HL-60/S4 (cell line): ENCODE results near the gene LEF1.
"Not testable (repeated sequence)": the region's sequence is repeated elsewhere in the genome, so short reads cannot be mapped to it uniquely, and the experiment has no call there.

ENCODE experiments used
- in situ Hi-C: fragments of 300-500 bp; cut with MboI; formaldehyde crosslinking; loops from 2 replicates; pipeline ENCODE4 v1.14.3; 2022; ENCODE audit warnings: low sequenced_read_pairs

Gene LEF1

DNA sequence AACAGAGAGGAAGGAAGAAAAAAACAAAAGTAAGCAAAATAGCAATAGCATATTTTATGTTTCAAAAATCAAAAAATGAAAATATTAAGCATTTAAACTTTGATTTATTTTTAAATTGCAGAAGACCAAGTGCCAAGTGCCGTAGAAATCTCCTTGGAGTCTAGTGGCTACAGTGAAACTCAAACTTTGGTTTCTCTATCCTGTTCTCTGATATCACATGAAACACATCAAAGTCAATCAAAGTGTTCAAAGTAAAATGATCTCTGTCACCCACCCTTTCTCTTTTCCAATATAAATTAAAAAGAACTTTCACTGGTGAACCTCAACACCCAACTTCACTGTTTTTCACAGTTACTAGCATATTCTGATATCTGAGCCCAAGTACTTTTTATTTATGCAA lies 98.0 kb downstream of the LEF1 start:
- in situ Hi-C loops: no loop called here

DNA sequence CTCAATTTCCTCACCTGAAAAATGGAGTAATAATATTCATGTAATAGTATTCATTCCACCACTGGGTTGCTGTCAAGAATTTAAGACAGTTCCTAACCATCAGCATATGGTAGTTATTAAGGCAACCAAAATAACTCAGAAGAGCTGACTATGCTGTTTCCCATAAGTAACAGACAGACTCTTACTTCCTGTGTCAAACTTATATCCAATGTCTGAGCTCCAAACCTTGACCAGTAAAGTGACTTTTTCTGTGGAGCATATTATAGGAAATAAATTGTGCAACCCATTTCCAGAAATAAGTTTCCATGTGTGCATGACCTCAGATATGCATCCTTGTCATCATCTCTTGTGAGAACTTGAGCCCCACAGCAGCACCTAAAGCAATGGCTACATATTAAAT lies 100.3 kb downstream of the LEF1 start:
- in situ Hi-C loops: no loop called here

DNA sequence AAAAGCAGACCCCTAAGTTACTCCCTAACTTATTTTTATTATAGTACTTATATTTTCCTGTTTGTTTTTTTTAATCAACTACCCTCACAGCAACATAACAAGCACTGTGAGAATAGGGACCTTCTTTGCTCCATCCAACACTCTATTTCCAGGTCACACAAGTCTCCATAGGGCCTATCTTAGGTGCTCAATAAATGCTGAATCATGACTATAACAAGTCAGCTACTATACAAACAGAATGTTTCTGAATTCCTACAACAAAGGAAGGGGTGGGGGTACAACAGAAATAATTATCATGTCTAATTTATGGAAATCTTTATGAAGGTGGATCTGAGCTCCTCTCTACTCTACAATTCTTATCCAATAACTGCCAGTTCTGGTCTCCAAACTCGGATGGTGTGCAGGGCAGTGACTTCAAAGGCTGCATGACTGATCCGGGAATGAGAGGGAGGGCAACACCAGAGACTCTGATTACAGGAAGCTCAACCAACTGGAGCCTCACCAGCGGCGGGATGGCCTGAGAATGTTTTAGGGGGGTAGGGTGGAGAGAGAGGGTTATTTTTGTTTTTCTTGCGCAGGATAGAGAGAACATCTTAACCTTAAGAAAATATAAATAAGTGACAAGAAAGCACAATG lies 107.9 kb downstream of the LEF1 start:
- in situ Hi-C loops: no loop called here

DNA sequence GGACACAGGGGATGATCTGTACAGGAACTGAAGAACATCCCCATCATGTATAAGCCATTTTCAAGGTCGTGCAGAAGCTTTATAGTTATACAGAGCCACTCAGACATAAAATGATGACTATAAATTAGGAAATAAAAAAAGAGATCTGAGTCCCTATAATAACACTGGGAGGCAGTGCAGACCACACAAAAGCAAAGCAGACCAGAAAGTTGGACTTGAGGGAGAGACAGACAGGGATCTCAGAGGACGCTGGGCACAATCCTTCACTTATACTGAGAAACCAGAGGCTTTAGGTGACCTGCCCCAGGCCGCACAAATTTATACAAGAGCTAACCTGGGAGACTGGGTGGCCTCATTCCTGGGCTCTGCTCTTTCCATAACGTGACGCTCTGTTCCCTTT lies 108.6 kb downstream of the LEF1 start:
- in situ Hi-C loops: no loop called here

DNA sequence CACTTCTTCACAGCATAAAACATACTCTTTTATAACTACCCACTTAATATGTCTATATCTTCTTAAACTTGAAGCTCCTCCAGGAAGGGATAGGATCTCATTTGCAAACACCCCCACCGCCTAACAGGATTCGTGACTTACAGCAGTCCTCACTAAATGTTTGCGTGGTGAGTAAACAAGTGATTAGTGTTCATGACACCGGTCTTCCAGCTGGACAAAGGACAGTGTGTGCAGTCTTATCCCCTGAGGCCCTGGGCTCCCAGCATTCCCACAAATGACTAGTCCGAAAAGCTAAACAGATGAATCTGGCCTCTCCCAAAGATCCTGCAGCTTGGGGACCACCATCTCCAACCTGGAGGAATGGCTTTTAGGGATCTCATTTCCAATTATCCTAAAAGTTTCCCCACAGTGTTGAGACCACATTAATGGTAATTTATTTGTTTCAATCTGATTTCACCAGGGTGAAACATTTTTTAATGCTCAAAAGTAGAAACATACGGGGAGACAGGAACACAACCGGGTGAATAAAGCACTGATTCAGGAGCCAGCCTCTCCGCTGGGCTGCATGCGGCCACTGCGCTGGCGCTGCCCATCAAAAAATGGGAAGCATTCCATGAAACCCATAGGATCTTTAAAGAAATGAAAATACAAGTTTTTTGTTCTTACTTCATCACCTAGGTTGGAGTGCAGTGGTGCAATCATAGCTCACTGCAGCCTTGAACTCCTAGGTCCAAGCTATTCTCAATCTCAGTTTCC lies 109.9 kb downstream of the LEF1 start:
- in situ Hi-C loops: no loop called here

DNA sequence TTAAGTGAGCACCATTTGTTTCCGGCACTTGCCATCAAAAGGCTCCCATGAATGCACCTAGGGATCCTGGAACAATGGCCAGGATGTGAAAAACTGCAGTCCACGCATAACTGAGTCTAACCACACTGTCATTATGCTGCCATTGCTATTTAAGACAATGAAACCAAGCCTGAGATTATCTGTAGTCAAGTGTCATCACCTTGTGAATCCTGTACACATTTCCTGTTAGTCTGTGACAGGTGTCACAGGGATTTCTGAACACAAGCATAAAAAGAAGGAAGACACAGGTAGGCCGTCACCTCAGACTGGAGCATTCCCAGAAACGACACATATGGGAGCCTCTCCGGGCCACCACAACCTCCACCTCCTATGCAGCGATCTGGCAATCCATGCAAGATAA lies 112.3 kb downstream of the LEF1 start:
- in situ Hi-C loops: no loop called here

DNA sequence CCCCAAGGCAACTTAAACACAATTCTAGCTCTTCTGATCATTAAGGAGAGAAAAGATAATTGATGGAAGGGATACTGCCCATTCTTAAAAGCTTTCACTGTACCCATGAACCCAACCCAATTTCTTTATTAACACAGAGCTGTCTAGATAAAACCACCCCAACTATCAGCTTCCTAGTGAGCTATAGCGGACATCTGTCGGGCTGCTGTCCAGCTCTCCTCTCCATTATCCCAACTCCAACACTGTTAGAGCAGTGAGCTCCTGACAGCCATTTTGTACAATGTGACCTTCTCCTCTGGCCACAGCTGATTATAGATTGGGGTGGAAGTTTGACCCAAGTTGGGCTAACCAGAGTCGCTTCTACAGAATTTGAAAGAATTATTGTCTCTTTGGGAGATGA lies 112.9 kb downstream of the LEF1 start:
- in situ Hi-C loops: no loop called here

DNA sequence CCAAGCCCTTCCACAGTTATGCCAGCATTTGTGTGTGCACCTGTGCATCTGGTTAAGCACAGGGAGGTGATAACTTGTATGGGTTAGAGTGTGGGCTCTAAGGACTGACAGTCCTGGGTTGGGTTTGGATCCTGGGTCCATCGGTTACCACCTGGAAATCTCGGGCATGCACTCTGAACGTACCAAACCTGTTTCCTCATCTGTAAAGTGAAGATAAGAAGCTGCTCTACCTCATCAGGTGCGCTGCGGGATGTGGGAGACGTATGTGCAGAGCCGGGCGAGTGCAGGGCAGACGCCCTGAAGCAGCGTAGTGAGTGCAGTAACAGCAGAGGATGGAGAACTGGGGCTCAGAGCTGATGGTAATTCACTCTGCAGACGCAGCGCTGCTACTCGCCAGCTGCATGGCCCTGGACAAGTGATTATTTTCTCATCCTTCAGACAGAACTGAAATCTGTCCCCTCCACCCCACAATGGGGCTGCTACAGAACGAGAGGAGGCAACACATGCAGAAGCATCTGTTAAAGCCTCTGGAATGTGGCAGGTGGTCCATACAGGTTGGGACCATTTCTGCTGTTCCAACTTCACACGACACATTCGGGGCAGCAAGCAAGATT lies 114.6 kb downstream of the LEF1 start:
- in situ Hi-C loops: no loop called here

DNA sequence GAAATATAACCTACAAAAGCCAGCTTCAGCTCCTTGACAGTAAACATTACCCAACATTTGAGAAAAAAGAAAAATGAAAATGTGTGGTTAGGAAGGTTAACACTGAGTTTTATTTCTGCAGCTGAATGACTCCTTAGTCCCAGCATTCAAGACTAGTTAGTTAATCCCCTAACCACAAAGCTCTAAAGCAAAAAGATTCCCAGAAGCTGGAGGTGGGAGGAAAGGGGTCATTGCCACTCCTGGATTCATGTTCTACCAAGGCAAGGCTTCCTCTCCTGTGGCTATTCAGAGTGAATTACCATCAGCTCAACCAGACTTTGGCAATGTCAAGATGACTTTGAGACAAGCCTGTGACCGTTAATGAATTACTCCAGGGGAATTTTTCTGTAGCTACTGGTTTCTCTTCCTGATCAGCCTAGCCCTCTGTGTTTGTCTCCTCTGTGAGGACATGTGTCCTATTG lies 115.5 kb downstream of the LEF1 start:
- in situ Hi-C loops: no loop called here

DNA sequence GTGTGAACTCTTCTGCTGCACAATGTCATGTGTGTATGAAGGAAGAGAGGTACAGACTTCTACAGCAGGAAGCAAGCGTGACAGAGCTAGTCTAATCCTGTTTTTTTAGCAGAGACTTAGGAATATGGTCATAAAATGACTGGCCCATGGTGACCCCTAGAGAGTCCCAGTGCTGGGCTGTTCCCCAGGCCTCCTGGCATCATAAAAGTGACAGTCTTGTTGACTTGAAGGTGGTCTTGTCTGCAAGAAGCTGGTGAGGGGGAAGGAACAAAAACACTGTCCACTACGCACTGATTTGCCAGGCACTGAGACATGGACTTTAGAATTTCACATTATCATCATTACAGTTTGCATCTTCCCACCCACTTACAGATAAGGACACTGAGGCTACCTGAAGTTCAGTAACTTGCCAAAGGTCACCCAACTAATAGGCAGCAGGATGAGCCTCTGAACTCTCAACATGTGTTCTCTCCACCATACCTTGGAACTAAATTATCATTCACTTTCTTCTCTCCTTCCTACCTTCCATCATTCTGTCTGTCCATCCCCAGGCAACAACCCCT lies 116.1 kb downstream of the LEF1 start:
- in situ Hi-C loops: no loop called here

DNA sequence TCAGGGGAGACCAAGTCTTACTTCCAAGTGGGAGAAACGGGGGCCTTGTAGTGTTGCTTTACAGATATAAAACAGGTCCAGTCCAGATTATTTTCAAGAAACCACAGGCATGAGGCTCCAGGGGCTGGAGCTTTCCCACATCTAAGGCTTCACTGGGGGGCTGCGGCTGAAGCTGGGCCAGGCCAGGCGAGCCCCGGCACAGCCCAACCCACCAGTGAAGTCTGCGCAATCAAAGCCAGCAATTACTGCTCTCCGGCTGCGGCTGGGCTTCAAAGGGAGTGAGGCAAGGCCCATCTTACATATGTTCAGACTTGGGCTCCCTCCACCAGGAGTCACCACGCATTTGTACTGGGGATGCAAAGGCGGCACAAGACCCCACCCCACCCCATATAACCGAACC lies 117.4 kb downstream of the LEF1 start:
- in situ Hi-C loops: no loop called here

DNA sequence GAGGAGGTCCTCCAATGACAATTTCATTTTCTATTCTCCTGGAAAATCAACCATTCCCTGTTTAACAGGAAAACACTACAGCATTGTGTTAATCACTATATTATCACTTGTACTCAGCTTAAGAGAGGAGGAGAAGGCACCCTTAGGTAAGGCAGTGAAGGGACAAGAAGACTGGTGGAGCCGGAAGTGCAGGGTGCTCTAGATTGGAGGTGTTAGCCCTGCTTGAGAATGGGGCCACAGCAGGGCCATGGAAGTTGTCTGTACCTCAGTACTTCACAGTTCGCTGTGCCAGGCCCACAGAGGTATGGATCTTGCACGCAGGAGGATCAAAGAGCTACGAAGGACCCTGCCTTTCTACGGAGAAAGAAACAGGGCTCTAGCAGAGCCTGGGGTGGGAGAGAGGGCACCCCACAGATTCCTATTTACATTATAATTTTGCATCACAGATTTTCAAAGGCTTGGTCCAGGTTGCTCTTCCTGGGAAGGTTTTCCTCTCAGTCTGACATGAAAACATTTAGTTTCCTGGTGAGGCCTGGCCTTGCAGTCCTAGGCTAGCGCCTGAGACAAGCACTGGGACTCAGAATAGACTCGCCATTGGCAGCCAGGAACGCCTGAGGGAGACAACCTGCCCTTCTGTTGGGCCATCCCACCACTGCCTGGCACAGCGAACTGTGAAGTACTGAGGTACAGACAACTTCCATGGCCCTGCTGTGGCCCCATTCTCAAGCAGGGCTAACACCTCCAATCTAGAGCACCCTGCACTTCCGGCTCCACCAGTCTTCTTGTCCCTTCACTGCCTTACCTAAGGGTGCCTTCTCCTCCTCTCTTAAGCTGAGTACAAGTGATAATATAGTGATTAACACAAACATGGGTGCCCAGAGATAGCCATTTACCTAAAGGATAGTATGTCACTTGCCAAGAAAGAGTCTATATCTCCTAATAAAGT lies 118.3 kb downstream of the LEF1 start:
- in situ Hi-C loops: not testable (repeated sequence)

DNA sequence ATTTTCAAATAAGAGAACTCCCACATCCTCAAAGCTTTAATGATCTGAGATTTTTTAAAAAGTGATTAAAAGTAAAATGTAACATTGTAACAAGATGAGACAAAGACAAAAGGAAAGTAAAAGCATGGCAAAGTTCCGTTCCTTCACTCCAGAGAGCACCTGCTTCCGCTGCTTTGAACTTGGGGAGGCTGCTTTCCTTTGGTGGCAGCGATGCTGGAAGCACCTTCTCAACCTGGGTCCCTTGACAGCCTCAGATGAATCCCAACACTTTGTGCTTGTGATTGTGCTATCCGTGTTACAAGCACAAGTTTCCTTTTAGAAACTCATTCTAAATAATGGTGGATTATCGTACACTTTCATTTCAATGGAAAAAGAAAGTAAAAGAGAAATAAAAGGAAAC lies 119.3 kb downstream of the LEF1 start:
- in situ Hi-C loops: no loop called here

DNA sequence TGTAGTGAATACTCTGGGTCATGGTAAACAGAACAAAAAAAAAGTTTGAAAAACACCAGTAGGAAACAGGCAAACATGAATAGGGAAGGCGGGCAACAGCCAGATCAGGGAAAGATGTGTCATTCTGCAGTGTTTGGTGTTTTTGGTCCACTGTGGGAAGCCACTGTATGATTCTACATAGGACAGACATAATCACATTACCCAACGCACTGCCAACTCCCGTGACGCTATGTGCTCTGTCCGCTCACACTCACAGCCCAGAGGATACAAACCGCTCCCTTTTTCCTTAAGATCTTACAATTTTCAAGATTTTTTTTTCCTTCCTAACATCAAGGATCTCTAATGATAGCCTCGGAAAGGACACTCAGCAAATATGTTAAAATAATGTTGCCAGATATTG lies 119.7 kb downstream of the LEF1 start:
- in situ Hi-C loops: no loop called here

DNA sequence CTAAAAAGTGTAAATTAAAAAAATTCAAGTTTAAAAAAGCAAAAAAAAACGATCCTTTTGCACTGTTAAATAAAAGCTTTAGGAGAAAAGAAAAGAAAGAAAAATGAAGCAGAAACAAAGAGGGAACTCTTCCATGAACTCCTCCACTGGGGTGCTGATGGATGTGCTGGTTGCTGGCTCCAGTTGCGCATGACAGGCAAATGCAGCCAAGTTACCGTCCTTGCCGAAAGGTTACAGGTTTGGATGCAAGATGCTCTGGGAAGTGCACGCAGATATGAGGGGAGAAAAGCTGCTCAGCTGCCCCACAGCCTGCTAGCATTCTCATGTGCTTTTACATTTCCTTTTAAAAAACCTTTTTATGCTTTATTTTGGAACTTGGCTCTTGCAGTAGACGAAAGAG lies 120.6 kb downstream of the LEF1 start:
- in situ Hi-C loops: no loop called here

DNA sequence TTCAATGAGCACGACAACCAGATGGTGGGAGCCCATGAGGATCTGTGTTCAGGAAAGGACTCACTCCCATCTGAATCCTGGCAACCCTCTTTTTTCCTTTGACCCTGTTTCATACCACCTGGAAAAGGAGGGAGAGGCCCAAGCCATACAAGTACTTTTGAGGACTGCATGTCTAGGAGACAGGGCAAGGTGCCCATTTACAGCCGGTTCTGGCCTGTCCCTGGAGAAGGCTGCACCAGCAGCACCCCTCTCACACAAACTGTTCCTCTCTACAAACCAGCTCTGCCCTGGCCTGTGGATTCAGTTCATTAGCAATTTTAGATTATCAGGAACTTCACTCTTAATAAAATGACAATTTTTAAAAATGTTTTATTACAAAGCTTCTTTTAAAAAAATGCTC lies 121.5 kb downstream of the LEF1 start:
- in situ Hi-C loops: no loop called here

DNA sequence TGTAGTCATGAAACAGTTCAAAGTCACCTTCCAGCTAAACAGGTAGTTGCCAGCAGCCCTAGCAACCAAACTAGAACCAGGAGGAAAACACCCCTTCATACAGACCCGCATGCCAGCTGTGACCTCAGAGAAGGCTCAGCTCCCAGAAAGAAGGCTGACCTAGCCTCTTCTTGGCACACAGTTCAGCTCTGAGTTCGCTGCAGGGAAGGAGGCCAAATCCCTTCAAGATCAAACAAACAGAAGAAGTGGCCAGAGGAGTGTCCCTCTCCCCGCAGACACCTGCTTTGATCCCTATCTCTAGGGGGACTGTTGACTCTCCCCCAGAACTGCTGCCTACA lies 123.1 kb downstream of the LEF1 start:
- in situ Hi-C loops: no loop called here

DNA sequence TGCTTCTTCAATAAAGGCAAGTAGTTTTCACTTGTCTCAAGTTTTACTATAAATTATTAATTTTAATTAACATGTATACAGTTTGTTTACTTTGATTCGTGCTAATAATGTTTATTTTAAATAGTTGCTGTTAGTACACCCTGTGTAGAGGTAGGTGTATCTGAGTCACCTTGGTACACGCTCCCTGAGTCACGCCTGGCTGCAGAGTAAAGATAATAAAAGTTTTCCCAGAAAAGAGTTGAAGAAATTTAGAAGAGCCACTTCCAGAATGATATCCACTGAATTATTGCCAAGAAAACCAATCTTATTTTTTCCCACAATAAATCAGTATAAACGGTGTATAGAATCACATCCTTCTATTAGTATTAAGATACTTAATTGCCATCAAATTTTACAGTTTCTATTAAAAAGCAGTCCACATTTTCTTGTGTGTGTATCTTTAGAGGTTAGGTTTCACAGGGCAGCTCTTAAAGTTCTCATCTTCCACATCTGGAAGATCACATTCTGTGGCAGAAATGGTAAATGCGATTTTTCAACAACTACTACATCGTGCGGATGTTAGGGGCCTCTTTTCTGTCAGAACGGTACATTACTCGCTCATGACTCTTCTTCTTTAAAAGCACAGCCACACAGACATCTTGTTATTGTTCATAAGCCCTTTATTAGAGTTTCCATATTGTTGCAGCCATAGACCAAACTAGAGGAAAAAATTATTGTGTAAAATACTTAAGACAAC lies 123.6 kb downstream of the LEF1 start:
- in situ Hi-C loops: no loop called here

DNA sequence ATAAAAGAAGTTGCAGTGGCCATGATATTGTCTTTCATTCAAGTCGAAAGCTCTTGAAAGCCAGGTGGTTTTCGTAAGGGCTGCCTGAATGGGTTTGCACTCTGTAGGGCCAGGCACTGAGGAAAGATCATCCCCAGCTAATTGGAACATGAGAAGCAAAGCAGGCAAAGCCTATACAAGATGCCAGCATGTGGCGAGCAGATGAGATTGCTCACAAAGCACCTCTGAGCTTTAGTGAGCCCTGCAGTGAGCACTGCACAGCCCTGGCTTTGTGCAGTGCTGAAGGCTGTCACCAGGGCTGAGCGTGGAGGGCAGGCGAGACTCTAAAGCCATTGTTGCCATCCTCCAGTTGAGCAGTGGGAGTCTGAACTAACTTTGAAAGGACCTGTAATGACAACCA lies 125.2 kb downstream of the LEF1 start:
- in situ Hi-C loops: no loop called here

DNA sequence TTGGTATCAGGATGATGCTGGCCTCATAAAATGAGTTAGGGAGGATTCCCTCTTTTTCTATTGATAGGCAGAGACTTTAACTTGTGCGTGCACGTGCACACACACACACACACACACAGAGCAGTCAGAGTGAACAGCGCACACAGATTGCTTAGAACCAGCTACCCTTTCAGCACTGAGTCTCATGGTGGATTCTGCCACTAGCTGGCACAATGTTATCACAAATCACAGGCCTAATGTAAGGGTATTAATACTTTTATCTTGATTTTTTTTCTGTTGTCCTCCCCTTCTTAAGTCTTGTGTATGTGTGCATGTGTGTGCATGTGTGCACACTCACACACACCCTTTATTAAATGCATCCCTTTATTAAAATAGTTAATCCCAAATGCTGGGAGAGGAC lies 125.8 kb downstream of the LEF1 start:
- in situ Hi-C loops: no loop called here
